Astrocyte (in vitro differentiated cells and primary cell): ENCODE measurements around the gene BEST2. TPM values are rescaled to one million over a fixed set of nuclear protein-coding genes. Genes with fewer than 3 reads are reported as not detected.
A peak's percentile ranks its signal among the peaks of the same experiment; 100 is the strongest.

Source experiments
- DNase-seq: peaks from one replicate; pipeline ENCODE4 v3.0.0-alpha.2; 2010; ENCODE audit warnings: low read depth
- FAIRE-seq: peaks from 2 replicates; lab custom pipeline; 2011; peaks lifted over from hg19 to GRCh38; lab: Jason Lieb, UNC
- H2AFZ ChIP-seq: 2 replicates; pipeline ENCODE4 v1.6.0; 2012; ENCODE audit warnings: low read depth, low read length, inconsistent platforms
- H3K27ac ChIP-seq: 2 replicates; pipeline ENCODE4 v1.5.1; 2011; ENCODE audit warnings: low read depth, low read length, inconsistent platforms
- H3K27me3 ChIP-seq: 2 replicates; pipeline ENCODE4 v1.6.0; 2011; ENCODE audit warnings: low read length, inconsistent platforms; ENCODE audit not compliant: insufficient read depth
- H3K36me3 ChIP-seq: 2 replicates; pipeline ENCODE4 v1.5.1; 2011; ENCODE audit warnings: low read length, inconsistent platforms; ENCODE audit not compliant: insufficient read depth
- H3K4me1 ChIP-seq: 2 replicates; pipeline ENCODE4 v1.5.1; 2011; ENCODE audit warnings: low read length, inconsistent platforms; ENCODE audit not compliant: insufficient read depth
- H3K4me2 ChIP-seq: 2 replicates; pipeline ENCODE4 v1.6.0; 2012; ENCODE audit warnings: low read length, inconsistent platforms
- H3K4me3 ChIP-seq: 2 replicates; pipeline ENCODE4 v1.5.1; 2011; ENCODE audit warnings: low read depth, mild to moderate bottlenecking, low read length, inconsistent platforms; ENCODE audit not compliant: insufficient read depth
- H3K79me2 ChIP-seq: 2 replicates; pipeline ENCODE4 v1.6.0; 2012; ENCODE audit warnings: mild to moderate bottlenecking, low read length, inconsistent platforms; ENCODE audit not compliant: insufficient read depth
- H3K9ac ChIP-seq: 2 replicates; pipeline ENCODE4 v1.6.0; 2012; ENCODE audit warnings: mild to moderate bottlenecking, low read length, inconsistent platforms
- H3K9me3 ChIP-seq: 2 replicates; pipeline ENCODE4 v1.5.1; 2012; ENCODE audit warnings: low read depth, mild to moderate bottlenecking, low read length, inconsistent platforms; ENCODE audit not compliant: insufficient read depth
- H4K20me1 ChIP-seq: 2 replicates; pipeline ENCODE4 v1.6.0; 2012; ENCODE audit warnings: low read length, inconsistent platforms; ENCODE audit not compliant: insufficient read depth
- H3K27ac Mint-ChIP-seq: one replicate; pipeline ENCODE4 v1.8.0; 2021; ENCODE audit warnings: mild to moderate bottlenecking, mixed read lengths; ENCODE audit not compliant: unreplicated experiment
- H3K27me3 Mint-ChIP-seq: one replicate; pipeline ENCODE4 v1.8.0; 2021; ENCODE audit warnings: low read depth, mixed read lengths; ENCODE audit not compliant: unreplicated experiment
- H3K36me3 Mint-ChIP-seq: one replicate; pipeline ENCODE4 v1.8.0; 2021; ENCODE audit warnings: low read depth, mixed read lengths; ENCODE audit not compliant: unreplicated experiment
- H3K4me1 Mint-ChIP-seq: one replicate; pipeline ENCODE4 v1.8.0; 2021; ENCODE audit warnings: low read depth, mixed read lengths; ENCODE audit not compliant: unreplicated experiment
- H3K4me3 Mint-ChIP-seq: one replicate; pipeline ENCODE4 v1.8.0; 2021; ENCODE audit warnings: mild to moderate bottlenecking, moderate library complexity, mixed read lengths; ENCODE audit not compliant: unreplicated experiment
- H3K9me3 Mint-ChIP-seq: one replicate; pipeline ENCODE4 v1.8.0; 2021; ENCODE audit warnings: mild to moderate bottlenecking, mixed read lengths; ENCODE audit not compliant: unreplicated experiment
- EZH2 ChIP-seq: IDR thresholded peaks from 2 replicates; pipeline ENCODE4 v1.6.1; 2012; ENCODE audit warnings: mild to moderate bottlenecking, low read length, inconsistent platforms; ENCODE audit not compliant: insufficient read depth
- total RNA-seq: library from RNA; stranded (reverse); gene quantifications from 2 replicates; pipeline ENCODE4 v1.2.1, GENCODE V29; 2021
- TF ChIP-seq, protein P1 (sequence below): IDR thresholded peaks from 2 replicates; pipeline ENCODE4 v1.5.1; 2011; ENCODE audit warnings: low read depth, mild to moderate bottlenecking, inconsistent platforms, low read length, moderate library complexity; ENCODE audit not compliant: insufficient read depth

Gene BEST2
- total RNA-seq, 1 donor from 2014 or later, result not detected

- peaks cover 20% of the 10 kb centered on the region for H3K36me3 Mint-ChIP-seq
- H3K36me3 ChIP-seq, result peaks cover 9% of the 10 kb centered on the region
- FAIRE-seq, result no peak
Observed at GRCh38 chr19:12745166-12745897, 6.3 kb upstream of the BEST2 start.

DNA sequence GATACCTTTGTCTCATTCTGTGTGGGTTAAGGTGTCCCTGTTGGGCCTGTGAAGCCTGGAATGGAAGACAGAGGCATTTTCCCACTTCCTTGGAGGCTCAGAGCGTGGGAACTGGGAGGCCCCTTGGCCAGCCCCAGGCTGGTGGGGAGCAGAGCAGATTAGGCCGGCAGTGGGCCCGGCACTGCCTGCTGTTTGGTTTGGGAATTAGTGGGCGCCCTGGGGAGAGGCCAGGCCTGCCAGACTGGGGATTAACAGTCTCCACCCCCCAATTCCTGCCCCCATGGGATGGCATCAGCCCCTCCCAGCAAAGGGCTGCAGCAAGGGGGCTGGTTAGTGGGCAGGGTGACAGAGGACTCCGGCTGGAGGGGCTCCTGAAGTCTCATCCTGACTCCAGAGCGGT, 3.1 kb upstream of the BEST2 start:
- TF ChIP-seq EZH2, result no peak
- TF ChIP-seq, protein P1, sequence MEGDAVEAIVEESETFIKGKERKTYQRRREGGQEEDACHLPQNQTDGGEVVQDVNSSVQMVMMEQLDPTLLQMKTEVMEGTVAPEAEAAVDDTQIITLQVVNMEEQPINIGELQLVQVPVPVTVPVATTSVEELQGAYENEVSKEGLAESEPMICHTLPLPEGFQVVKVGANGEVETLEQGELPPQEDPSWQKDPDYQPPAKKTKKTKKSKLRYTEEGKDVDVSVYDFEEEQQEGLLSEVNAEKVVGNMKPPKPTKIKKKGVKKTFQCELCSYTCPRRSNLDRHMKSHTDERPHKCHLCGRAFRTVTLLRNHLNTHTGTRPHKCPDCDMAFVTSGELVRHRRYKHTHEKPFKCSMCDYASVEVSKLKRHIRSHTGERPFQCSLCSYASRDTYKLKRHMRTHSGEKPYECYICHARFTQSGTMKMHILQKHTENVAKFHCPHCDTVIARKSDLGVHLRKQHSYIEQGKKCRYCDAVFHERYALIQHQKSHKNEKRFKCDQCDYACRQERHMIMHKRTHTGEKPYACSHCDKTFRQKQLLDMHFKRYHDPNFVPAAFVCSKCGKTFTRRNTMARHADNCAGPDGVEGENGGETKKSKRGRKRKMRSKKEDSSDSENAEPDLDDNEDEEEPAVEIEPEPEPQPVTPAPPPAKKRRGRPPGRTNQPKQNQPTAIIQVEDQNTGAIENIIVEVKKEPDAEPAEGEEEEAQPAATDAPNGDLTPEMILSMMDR, result no peak

More at GRCh38 chr19:12745166-12745897, 6.3 kb upstream of the BEST2 start:
- Histone ChIP-seq H3K4me2 (no peak overlapping the region), H3K9me3 (peaks cover 10% of the 10 kb centered on the region), H3K9ac (no peak overlapping the region), H3K79me2 (no peaks in the 10 kb centered on the region), H3K4me1 (no peaks in the 10 kb centered on the region), H3K27ac (no peak overlapping the region), H3K27me3 (no peaks in the 10 kb centered on the region), H2AFZ (no peak overlapping the region), H4K20me1 (peaks cover 10% of the 10 kb centered on the region), H3K4me3 (no peak overlapping the region)
- H3K27ac Mint-ChIP-seq, result no peak overlapping the region
- no peaks in the 10 kb centered on the region for H3K9me3 Mint-ChIP-seq
- H3K4me3 Mint-ChIP-seq, result peak overlapping the region; percentile 45
- no peak for DNase-seq
- peaks cover 7% of the 10 kb centered on the region for H3K4me1 Mint-ChIP-seq
- peaks cover 7% of the 10 kb centered on the region for H3K27me3 Mint-ChIP-seq
- no peak for TF ChIP-seq EZH2
- TF ChIP-seq, protein P1, result no peak

GRCh38 chr19:12749938-12750521, 1.6 kb upstream of the BEST2 start:
- Mint-ChIP-seq H3K36me3 (peaks cover 14% of the 10 kb centered on the region), H3K27ac (peak overlapping the region; percentile 15), H3K27me3 (peaks cover 37% of the 10 kb centered on the region), H3K4me1 (peaks cover 3% of the 10 kb centered on the region), H3K4me3 (no peak overlapping the region), H3K9me3 (peaks cover 4% of the 10 kb centered on the region)
- DNase-seq (peak; percentile 38), FAIRE-seq (no peak)
- Histone ChIP-seq H3K36me3 (peaks cover 9% of the 10 kb centered on the region), H2AFZ (no peak overlapping the region), H3K4me3 (no peak overlapping the region), H3K9ac (no peak overlapping the region), H3K27me3 (peaks cover 8% of the 10 kb centered on the region), H3K4me2 (peak overlapping the region; percentile 47), H3K79me2 (no peaks in the 10 kb centered on the region), H3K27ac (no peak overlapping the region), H3K9me3 (peaks cover 10% of the 10 kb centered on the region), H4K20me1 (peaks cover 3% of the 10 kb centered on the region), H3K4me1 (no peaks in the 10 kb centered on the region)
- TF ChIP-seq, protein P1, result no peak
- TF ChIP-seq EZH2, result no peak

More for the DNA sequence above, 3.1 kb upstream of the BEST2 start:
- H3K4me3 ChIP-seq, result no peak overlapping the region
- Mint-ChIP-seq H3K4me3 (no peak overlapping the region), H3K36me3 (peaks cover 16% of the 10 kb centered on the region), H3K27ac (peak overlapping the region; percentile 78), H3K27me3 (peaks cover 31% of the 10 kb centered on the region), H3K9me3 (peaks cover 4% of the 10 kb centered on the region), H3K4me1 (peaks cover 7% of the 10 kb centered on the region)
- H3K4me1 ChIP-seq, result no peaks in the 10 kb centered on the region
- H3K27ac ChIP-seq, result no peak overlapping the region
- H2AFZ ChIP-seq, result no peak overlapping the region
- no peaks in the 10 kb centered on the region for H3K79me2 ChIP-seq
- peaks cover 10% of the 10 kb centered on the region for H4K20me1 ChIP-seq
- no peak for DNase-seq
- H3K4me2 ChIP-seq, result no peak overlapping the region
- H3K9me3 ChIP-seq, result peaks cover 10% of the 10 kb centered on the region
- H3K9ac ChIP-seq, result no peak overlapping the region
- H3K36me3 ChIP-seq, result peaks cover 9% of the 10 kb centered on the region
- peaks cover 8% of the 10 kb centered on the region for H3K27me3 ChIP-seq
- FAIRE-seq, result no peak
